Activated T-helper 9 cell treated with anti-CD3 and anti-CD28 coated beads, Interleukin-2, amount 50 U/mL, for 16 hours (primary cell): ENCODE results near the gene DYNLT2.
"Not testable (repeated sequence)": the region's sequence is repeated elsewhere in the genome, so short reads cannot be mapped to it uniquely, and the experiment has no call there.

Source experiments
- DNase-seq: peaks from one replicate; pipeline ENCODE4 v3.0.0-alpha.2; 2020; ENCODE audit warnings: low read depth

DYNLT2 gene

GRCh38 chr6:169783971-169784820, 32.8 kb upstream of the DYNLT2 start:
- DNase-seq = no peak

DNA sequence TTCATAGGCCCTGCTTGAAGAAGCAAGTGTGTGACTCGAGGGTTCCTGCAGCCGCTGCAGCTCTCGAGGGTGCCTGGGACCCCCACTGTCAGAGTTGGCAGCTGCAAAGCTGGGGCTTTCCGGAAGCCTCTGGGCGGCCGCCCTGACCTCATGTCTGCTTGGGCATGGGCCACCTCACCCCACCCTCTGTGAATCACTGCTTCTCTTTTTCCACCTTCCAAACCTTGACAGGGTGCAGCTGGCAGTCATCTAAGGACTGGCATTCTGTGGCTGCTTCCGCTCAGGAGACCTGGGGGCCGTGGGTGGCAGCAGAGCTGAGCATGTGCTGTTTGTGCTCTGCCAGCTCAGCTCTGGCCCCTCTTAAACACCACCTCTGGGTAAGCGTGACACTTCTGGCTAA, 32.0 kb upstream of the DYNLT2 start:
- DNase-seq = no peak

- no peak for DNase-seq
Measured at GRCh38 chr6:169782966-169783365, 31.6 kb upstream of the DYNLT2 start.

DNA sequence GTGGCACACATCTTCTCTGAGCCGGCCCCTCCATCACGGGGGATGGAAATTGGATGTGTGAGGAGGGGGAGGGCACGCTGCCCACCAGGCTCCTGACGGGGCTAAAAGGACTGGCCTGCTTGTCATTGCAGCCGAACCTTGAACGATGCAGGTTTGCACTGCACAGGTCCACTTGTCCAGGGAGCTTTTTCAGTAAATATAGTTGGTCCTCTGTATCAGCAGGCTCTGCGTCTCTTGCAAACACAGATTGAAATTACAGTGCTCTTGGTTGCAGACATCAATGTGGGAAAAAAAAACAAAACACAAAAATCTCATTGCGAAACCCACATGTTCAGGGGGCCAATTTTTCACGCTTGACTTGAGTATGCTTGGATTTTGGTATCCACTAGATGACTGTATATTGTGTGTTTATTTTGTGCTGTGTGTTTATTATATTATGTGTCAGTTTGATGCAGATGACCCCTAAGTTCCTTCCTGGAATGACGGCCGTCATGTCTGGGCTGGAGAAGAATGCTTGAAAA, 29.3 kb upstream of the DYNLT2 start:
- DNase-seq = no peak

GRCh38 chr6:169779896-169780295, 28.5 kb upstream of the DYNLT2 start:
- DNase-seq = no peak

DNA sequence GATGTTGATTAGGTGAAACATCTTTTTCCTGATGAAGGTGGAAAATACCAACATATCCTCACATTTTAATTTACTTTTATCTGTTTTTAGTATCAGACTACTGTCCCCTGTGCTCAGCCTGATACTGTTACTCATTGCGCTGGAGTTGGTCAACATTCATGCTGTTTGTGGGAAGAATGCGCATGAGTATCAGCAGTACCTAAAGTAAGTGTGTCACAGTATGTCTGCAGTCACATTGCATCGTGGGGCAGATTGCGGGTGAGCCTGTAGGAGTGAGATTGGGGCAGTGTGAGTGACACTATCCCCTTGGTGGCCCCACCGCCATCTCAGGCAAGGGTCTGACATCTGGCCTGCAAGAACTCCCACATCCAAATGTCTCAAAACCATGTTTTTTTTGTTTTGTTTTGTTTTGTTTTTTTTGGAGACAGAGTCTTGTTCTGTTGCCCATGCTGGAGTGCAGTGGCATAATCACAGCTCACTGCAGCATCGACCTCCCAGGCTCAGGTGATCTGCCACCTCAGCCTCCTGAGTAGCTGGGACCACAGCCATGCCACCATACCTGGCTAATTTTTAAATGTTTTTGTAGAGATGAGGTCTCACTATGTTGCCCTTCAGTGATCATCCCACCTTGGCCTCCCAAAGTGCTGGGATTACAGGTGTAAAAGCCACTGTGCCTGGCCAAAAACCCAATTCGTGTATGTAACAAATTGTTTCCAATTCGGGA, 27.9 kb upstream of the DYNLT2 start:
- DNase-seq = no peak

GRCh38 chr6:169778646-169779045, 27.3 kb upstream of the DYNLT2 start:
- DNase-seq = no peak

DNA sequence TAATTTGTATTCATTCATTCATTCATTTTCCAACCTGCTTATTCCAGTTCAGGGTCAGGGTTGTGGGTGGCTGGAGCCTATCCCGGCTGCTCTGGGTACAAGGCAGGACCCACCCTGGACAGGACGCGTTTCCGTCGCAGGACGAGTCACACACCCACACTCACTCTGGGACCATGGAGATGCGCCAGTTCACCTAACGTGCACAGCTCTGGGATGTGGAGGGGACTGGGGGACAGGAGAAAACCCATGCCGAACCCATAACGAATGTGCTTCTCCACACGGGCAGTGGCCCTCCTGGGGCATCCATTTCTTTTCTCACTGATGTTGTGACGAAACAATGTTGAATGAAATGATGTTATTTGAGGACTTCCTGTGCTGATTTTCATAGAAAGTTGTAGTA, 26.5 kb upstream of the DYNLT2 start:
- DNase-seq = no peak

DNA sequence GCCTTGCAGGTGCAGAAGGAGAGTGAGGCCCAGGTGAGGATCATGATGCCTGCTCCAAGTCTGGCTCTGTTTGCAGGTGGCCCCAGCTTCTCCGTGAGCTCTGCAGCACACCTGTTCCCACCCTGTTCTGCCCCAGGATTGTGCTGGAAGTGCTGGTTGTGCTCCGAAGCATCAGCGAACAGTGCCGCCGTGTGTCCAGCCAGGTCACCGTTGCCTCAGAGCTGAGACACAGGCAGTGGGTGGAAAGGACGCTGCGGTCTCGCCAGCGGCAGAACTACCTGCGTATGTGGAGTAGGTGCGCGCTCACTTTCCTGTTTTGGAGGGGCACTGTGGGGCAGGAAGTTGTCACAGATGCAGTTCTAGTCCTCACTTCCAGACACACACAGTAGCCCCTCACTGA, 25.0 kb upstream of the DYNLT2 start:
- no peak for DNase-seq

GRCh38 chr6:169775321-169775720, 23.9 kb upstream of the DYNLT2 start:
- no peak for DNase-seq

- no peak for DNase-seq
Measured at GRCh38 chr6:169774347-169774746, 23.0 kb upstream of the DYNLT2 start.

- no peak for DNase-seq
Measured at GRCh38 chr6:169766921-169767736, 15.8 kb upstream of the DYNLT2 start.

DNA sequence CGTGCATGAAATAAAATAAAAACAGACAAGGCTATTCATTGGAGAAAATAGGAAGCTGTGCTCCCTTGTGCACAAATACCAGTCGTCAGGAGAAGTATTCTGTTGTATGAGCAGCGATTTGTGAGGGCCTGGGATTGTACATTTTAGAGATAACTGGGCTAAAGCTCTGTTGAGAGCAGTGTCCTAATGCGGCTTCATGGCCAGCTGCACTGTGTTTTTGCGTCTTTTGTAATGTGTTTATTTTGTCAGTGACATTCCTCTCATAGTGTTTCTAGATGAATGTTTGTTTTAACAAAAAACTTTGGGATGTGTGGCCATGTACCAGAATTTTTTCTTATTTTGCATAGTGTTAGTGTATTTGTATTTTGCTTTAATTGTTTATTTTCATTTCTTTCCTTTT, 14.9 kb upstream of the DYNLT2 start:
- DNase-seq = no peak

GRCh38 chr6:169765789-169766188, 14.4 kb upstream of the DYNLT2 start:
- DNase-seq = not testable (repeated sequence)

DNA sequence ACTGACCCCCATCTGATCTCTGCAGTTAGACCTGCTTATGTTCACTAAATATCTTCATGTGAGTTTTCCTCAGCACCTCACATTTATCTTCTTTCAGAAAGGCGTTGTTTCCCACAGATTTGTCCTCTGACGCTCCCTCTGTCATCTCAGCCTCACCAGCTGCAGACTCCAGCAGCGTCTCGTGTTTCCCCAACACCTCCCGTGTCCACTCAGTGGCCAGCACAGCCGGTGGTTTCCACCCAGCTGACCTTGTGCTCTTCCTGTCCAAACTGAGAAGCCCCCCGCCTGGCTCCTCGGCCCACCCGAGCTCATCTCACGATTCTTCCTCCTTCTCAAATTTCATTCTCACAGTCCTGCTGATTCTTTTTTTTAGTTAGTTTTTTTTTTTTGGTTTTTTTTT, 12.5 kb upstream of the DYNLT2 start:
- DNase-seq = no peak

GRCh38 chr6:169763308-169763707, 11.9 kb upstream of the DYNLT2 start:
- DNase-seq = no peak

DNA sequence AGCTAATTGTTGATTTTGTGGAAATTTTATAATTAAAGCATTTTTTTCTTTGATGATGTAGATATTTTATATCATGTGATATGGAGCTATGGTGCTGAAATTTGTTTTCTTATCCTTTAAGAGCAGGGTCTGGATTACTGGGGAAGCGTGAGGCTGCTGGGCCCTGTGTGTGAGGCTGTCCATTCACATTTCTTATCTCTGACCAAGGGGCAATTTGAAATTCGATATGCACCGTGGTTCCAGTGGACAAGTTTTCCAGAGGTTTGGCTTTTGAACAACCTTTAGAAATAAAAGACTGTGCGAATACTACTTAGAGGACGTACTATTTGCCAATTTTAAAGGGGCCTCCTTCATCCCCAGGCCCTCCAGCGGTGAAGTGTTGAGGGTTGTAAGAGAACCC, 3.8 kb upstream of the DYNLT2 start:
- no peak for DNase-seq

DNA sequence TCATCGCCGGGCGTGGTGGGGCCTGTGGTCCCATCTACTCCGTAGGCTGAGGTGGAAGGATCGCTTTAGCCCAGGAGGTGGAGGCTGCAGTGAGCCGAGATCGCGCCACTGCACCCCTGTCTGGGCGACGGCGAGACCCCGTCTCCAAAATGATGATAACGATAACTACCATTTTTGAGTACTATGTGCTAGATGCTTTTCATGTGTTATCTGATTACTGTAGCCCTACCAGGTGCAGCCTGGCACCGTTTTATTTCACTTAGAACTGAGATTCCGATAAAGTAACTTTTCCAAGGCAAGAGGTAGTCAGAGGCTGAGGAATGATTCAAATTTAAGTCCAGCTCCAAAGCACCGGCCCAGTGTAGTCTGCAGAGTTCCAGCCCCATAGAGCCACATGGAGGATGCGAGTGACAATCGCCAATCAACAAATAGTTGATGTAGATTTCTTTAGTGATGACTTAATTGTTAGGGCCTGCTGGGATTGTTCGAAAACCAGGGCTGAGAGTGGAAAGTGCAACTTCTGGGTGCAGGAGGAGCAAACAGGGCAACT, 777 bp upstream of the DYNLT2 start:
- no peak for DNase-seq

- no peak for DNase-seq
Measured at GRCh38 chr6:169746556-169746955, 4.8 kb downstream of the DYNLT2 start.

GRCh38 chr6:169745405-169745804, 6.0 kb downstream of the DYNLT2 start:
- DNase-seq = no peak

DNA sequence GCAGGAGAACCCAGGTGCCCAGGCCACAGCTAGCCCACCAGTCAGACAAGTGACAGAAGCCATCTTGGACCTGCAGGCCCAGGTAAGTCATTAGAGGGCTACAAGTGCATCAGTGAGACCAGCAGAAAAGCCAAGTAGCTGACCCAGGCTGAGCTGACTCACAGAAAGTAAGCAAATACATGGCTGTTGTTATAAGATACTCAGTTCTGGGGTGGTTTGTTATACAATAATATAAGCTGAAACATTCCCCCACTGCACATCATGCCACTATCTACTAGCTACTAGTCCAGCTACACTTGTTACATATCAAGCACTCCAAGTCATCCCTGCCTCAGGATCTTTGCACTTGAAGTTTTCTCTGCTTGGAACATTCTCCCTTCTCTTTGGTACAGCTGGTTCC, 10.0 kb downstream of the DYNLT2 start:
- no peak for DNase-seq

GRCh38 chr6:169738976-169739529, 12.3 kb downstream of the DYNLT2 start:
- DNase-seq = no peak
